OCI-M1 (cell line): ENCODE data around the gene NLRP6.
"Not testable (repeated sequence)": the region's sequence is repeated elsewhere in the genome, so short reads cannot be mapped to it uniquely, and the experiment has no call there.

Experiments used
- DNase-seq: peaks from one replicate; lab custom pipeline; 2025; lab: John Stamatoyannopoulos, UW

The NLRP6 gene

DNA sequence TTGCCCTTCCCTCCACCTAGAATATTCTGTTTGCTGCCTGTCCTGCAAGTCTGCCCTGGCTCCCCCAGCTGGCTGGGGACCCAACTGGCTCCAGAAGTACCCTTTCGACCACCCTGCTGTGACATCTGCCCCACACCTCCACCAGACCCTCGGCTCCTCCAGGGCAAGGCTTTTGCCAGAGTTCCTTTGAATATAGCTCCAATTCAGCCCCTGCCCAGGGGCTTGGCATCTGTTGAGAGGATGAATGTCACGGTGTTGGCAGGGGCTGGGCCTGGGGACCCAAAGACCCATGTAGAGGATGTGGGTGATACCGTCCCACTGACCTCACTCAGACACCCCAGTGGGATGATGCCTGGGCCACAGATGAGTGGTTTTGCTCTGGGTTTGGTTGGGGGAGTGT is 4.0 kb downstream of the NLRP6 start:
- DNase-seq: no peak

DNA sequence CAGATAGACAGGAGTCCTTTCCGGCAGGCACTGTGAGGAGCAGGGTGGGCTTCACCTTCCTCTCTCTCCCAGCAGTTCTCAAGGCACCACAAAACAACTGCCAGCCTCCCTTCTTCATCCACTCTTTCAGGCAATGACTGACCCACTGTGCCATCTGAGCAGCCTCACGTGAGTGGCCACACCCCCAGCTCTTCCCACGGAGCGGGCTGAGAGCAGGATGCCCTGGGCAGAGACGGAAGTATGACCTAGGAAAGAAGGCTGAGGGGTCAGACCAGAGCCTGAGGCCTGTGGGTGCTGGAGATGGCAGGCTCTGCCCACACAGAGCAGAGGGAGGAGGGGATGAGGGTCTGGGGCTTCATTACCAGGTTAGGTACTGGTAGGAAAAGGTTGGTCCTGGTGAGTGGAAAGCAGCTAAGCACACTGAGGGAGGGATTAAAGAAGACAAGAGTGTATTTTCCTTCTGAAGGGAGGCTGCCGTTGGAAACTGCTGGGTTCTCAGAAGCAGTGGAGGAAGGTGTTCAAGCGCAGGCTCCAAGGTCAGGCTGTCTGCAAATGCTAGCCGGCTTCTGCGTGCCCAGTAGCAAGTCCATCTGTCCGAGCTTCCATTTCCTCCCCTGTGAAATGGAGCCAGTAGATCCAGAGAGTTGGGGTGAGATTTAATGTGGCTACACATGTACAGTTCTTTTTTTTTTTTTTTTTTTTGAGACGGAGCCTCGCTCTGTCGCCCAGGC is 4.6 kb downstream of the NLRP6 start:
- DNase-seq: no peak

DNA sequence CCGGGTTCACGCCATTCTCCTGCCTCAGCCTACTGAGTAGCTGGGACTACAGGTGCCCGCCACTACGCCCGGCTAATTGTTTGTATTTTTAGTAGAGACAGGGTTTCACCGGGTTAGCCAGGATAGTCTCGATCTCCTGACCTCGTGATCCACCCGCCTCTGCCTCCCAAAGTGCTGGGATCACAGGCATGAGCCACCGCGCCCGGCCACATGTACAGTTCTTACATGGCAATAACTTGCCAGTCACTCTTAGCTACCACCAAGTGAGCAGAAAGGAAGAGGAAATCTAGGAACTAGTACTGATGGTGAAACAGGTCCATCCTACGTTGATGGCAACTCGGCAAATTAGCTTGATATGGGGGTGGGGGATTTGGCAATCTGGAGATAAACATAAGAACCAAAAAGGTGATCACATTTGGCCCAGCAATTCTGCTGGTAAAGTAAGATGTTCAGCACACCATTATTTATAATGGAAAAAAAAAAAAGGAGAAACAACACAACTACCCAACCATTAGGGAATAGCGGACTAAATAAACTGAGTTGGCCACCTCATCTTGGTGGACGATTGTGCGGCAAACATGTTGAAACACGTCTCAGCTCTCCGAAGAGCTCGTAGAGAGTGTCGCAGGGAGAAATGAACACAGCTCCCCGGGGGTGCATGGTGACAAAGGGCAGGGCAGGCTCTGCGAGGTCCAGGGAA is 5.3 kb downstream of the NLRP6 start:
- DNase-seq: no peak

DNA sequence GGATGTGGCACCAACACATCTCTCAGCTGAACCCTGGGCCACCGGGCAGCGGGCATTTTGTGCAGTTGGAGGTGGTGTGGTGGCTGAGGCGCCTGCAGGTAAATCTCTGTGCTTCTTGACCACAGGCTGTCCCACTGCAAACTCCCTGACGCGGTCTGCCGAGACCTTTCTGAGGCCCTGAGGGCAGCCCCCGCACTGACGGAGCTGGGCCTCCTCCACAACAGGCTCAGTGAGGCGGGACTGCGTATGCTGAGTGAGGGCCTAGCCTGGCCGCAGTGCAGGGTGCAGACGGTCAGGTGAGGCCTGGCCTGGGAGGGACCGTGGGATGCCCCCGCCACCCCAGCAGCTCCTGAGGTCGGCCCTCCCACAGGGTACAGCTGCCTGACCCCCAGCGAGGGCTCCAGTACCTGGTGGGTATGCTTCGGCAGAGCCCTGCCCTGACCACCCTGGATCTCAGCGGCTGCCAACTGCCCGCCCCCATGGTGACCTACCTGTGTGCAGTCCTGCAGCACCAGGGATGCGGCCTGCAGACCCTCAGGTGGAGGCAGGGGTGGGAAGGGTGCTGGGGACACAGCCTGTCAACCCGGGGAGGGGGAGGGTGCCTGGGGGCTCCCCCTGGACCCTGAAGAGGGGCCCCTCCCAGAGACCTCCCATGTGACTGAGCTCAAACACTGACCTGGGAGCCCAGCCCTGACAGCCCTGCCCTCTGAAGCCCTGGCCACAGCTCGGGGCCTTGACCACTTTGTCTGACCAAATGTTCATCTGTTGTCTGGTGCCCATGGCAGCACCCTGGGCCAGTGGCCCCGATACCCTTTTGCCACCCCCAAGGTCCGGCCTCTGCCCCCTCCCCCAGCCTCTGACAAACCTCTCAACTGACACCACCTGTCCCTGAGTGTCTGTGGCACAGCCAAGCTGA is 6.2 kb downstream of the NLRP6 start:
- DNase-seq: no peak

DNA sequence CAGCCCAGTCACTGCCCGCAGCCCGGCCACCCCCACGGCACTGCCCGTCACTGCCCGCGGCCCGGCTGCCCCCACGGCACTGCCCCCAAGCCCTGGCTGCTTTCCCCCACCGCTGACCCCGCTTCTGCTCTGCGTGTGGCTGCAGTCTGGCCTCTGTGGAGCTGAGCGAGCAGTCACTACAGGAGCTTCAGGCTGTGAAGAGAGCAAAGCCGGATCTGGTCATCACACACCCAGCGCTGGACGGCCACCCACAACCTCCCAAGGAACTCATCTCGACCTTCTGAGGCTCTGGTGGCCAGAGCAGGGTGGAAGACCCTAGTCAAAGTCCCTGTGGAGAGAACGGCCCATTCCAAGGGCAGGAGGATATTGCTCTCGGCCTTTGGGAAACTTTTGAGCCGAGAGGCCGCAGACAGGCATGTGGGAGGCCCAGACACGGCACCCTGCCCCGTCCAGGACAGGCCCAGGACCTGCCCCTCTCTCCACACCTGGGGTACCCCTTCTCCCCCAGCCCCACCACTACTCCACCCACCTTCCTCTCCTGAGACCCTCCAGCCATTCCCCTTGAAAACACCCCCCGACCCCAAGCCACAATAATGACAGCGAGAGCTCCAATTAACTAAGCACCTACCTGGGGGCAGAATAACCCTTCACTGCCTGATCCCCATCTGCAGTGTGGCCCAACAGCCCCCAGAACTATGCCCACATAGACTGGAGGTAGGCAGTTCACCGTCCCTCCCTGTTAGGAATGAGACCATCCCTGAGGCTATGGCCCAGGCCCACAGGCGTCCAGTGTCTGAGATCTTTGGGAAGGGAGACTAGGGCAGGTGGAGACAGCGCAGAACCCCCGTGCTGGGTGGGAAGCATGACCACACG is 7.0 kb downstream of the NLRP6 start:
- DNase-seq: no peak

DNA sequence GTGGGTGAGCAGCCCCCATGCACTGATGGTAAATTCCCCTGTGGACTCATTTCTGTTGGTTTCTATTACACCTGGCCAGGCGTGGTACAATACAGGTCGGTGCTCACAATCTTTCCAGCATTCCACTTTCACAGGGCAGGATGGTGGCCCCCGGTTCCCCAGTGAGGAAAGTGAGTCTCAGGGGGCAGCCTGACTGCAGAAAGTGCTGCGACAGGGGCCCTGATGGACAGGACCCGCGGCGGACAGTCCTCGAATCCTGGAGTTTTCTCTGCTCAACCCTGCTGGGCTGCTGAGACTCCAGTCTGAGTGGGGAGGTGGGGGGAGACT is 7.7 kb downstream of the NLRP6 start:
- no peak for DNase-seq

DNA sequence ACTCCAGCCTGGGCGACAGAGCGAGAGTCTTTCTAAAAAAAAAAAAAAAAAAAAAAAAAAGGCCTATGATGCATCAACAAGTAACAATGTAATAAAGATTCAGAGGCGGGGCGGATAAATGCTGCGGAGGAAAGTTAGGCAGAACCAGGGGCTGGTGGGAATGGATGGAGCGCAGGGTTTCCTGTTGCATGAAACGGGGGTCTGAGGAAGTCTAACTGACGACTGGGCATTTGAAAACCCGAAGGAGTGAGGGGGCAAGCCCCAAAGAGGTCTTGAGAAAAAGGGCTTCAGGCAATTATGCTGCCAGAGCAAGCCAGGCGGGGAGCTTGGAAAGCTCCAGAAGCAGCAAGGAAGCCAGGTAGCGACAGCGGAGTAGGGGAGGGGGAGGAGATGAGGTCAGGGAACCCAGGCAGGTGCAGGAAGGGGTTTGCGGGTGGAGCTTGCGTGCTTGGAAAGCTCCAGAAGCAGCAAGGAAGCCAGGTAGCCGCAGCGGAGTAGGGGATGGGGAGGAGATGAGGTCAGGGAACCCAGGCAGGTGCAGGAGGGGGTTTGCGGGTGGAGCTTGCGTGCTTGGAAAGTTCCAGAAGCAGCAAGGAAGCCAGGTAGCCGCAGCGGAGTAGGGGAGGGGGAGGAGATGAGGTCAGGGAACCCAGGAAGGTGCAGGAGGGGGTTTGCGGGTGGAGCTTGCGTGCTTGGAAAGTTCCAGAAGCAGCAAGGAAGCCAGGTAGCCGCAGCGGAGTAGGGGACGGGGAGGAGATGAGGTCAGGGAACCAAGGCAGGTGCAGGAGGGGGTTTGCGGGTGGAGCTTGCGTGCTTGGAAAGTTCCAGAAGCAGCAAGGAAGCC is 9.0 kb downstream of the NLRP6 start:
- not testable (repeated sequence) for DNase-seq

DNA sequence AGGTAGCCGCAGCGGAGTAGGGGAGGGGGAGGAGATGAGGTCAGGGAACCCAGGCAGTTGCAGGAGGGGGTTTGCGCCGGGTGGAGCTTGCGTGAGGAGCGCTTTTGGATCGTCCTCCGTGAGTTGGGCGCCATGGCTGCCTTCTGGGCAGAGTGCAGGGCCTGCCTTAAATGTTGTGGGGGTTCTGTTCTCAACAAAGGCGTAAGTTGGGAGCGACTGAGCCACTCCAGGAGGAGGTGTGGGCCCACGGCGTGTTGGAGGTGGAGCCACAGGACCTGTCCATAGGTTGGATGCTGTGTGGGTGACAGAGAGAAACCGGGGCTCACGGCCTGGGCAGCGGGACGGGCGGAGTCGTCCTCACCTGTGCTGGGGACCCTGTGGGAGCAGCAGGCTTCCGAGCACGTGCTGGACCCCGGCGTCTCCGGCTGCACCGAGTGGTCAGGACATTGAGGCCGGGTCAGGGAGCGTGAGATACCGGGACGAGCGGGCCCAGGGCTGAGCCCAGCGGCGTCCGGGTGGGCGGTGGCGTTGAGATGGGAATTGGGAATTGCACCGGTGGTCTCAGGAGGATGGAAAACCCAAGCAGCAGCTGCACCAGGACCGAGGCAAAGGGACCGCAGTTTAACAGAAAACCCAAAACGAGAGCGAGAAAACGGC is 9.7 kb downstream of the NLRP6 start:
- no peak for DNase-seq

DNA sequence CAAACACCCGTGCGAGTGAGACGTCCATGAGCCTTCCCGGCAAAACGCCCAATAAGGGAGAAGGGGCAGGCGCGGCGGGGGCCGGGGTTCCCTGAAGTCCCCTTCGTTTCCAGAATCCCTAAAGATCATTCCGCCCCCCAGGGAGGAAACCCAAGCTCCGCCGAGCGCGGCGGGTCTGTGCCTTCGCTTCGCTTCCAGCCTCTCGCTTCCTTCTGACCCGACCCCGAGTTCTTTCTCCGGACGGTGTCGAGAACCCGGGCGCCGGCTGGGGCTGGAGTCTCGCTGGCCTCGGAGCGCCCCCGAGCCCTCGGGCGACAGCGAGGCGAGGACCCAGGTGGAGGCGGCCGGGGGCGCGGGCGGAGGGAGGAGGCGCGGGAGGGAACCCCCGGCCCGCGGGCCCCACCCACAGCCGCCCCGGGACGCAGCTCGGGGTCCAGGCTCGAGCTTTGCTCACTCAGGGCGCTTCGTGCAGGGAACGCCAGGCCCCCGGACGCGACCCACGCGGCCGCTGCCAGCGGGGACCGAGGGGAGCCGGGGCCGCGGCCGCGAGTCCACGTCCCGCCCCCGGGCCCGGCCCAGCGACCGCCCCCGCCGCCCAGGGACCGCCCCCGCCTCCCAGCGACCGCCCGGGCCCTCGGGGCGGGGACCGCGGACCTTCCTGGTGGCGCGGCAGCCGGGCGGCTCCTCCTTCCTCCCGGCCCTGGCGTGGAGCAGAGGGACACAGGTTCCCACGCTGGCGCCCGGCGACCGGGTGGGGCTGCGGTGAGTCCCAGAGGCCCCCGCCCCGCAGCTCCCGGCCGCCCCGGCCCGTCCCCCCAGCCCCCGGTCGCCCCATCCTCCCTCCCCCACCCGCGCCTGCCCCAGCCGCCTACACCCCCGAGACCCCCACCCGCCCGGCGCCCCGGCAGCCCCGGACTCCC is 10.5 kb downstream of the NLRP6 start, which contains the start of gene PGGHG:
Gene PGGHG, plus strand, starts transcription at position 649 of the 920 bp plus-strand sequence. CDS start 691 bp downstream, outside the sequence.
- DNase-seq: peak; percentile 75

DNA sequence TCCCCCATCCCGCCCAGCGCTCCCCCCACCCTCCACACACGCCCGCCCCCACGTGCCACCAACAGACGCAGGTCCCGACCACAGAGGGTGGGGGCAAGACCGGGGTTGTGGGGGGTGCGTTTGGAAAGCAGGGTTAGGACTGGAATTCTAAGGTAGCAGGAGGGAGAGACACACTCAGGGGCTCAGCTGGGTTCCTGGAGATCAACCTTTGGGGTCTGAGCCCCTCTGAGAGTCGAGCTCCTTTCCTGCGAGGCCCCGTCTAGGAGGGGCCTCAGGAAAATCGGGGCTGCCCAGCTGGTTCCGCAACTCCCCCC is 11.1 kb downstream of the NLRP6 start:
- DNase-seq: no peak

DNA sequence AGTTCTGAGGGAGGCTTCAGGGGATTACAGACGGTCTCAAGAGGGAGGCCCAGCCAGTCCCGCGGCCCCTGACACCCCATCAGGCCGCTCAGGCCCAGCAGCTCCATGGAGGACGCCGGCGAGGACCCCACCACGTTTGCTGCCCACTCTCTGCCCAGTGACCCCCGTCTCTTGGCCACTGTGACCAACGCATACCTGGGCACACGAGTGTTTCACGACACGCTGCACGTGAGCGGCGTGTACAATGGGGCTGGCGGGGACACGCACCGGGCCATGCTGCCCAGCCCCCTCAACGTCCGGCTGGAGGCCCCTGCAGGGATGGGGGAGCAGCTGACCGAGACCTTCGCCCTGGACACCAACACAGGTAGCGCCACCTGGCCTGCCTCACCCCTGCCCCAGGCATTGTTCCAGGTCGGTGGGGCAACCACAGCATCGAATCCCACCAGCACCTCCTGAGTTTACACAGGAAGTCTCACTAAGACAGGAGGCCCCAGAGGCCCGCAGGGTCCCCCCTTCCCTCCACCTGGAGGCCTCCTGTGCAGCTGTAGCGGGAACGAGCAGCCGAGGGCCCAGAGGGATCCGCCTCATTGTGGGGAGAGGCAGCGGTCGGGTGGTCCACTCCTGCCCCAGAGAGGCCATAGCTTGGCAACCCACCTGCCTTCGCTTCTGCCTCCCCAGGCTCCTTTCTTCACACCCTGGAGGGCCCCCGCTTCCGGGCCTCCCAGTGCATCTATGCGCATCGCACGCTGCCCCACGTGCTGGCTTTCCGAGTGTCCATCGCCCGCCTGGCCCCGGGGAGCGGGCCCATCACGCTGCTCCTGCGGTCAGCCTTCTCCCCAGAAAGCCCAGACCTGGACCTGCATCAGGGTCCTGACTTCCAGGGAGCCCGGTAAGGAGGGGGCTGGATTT is 11.8 kb downstream of the NLRP6 start:
- no peak for DNase-seq

DNA sequence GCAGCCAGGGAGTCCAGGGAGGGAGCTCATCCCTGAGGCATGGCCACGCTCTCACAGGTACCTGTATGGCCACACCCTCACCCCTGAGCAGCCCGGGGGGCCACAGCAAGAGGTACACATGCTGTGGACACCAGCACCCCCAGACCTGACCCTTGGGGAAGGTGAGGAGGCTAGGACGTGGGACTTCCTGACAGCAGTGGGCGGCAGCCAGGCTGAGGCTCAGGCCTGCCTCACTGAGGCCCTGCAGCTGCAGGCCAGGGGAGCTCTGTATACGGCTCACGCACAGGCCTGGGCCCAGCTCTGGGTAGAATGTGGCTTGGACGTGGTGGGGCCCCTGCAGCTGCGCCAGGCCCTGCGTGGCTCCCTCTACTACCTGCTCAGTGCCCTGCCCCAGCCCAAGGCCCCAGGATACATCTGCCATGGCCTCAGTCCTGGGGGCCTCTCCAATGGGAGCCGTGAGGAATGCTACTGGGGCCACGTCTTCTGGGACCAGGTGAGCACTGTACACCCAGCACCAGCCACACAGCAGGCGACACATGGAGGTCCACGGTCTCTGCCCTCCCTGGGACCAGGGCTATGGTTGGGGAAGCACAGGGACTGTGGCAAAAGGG is 12.5 kb downstream of the NLRP6 start:
- DNase-seq: no peak

DNA sequence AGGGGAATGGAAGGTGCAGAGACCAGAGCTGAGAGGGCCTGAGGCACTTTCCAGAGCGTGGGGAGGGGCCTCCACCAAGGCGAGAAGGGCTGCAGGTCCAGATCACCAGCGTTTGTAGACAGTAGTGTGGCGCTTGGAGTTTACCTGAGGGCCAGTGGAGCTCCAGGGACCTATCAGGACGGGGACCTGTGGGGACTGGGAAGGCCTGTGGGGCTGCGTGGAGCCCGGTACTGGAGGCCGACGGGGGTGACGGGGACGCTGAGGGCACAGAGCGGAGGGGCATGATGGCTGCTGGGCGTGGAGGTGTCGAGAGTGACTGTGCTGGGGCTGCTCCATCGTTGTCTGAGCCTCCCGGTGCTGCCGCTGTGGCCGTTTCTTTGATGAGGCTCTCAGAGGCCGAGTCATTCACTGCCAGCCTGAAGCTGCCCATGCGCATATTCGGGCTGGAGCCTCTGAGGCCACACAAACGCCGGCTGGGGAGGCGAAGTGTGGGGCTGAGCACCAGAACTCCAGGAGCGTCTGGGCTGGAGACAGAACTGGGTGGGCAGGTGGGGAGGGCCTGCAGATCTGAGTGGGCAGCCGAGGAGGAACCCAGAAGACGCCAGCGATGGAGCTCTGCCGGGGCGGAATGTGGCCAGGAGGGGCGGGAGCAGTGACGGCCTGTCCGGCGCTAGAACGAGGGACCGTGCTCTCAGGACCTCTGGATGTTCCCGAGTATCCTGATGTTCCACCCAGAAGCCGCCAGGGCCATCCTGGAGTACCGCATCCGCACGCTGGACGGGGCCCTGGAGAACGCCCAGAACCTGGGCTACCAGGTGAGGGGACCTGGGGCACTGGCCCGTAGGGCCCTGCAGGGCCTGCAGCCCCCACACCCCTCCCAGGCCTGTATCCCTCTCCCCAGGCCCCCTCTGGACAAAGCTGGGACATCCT is 13.3 kb downstream of the NLRP6 start:
- no peak for DNase-seq

DNA sequence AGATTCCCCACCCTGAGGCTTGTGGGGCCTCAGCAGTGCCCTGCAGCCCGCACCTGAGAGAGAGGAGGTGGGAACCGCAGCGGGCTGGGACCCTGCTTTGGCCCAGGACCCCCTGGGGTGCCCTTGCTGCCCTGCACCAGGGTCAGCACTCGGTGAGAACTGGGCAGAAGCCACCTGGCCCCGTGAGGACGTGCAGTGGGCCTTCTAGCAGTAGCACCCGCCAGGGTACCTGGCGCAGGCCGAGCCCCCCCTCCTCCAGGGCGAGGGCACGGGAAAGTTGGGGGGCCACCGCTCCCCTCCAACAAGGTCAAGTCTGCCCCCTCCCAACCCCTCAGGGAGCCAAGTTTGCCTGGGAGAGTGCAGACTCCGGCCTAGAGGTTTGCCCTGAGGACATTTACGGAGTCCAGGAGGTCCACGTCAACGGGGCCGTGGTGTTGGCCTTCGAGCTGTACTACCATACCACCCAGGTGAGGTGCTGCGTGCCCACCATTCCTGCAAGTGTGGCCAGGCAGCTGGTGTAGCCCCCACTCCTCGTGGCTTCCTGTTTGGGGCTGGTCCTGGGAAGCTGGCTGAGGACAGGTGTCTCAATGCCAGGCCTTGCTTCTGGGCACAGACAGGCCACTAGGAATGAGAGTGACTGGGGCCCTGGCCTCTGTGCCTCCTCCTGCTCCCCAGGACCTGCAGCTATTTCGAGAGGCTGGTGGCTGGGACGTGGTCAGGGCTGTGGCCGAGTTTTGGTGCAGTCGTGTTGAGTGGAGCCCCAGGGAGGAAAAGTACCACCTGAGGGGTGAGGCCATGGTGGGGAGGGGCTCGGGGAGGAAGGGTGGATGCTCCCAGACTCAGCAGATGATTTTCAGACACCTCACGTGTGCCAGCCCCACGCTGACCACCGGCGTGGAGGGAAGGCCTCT is 14.3 kb downstream of the NLRP6 start:
- DNase-seq: no peak

DNA sequence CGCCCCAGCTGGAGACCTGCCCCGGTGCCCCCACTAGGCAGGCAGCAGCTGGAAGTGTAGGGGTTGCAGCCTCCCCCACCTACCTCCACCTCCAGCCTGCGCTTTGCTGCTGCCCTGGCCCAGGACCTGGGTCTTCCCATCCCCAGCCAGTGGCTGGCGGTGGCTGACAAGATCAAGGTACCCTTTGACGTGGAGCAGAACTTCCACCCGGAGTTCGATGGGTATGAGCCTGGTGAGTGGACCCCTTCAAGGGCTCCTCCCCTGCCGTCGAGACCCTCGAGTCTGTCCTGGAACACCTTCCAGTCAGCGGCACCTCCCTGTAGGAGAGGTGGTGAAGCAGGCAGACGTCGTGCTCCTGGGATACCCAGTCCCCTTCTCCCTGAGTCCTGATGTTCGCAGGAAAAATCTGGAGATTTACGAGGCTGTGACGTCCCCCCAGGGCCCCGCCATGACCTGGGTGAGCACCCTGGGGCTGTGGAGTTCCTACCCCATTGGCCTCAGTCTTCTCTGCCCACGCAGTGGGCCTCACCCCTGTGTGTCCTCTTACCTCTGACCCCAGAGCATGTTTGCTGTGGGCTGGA is 15.2 kb downstream of the NLRP6 start:
- no peak for DNase-seq
